ENCODE measurements around the gene PRKCB. TPM values are rescaled to one million over a fixed set of nuclear protein-coding genes. Genes with fewer than 3 reads are reported as not detected.

The PRKCB gene
- total RNA-seq, 1 donor from 2014 or later: 28.7 TPM

GRCh38 chr16:23945243-23945642 lies 109.5 kb downstream of the PRKCB start:
- H3K9me3 Mint-ChIP-seq (ENCODE audit: unreplicated experiment): no peaks in the 10 kb centered on the region
- no peak overlapping the region for H3K27ac Mint-ChIP-seq (ENCODE audit: unreplicated experiment)
- no peak overlapping the region for H3K4me3 Mint-ChIP-seq (ENCODE audit: unreplicated experiment)
- TF ChIP-seq CTCF (IDR thresholded peaks at IDR 0.05; ENCODE audit: unreplicated experiment): no peak
- no peak for DNase-seq (ENCODE audit: low spot score)
- peaks cover 2% of the 10 kb centered on the region for H3K4me1 Mint-ChIP-seq (ENCODE audit: unreplicated experiment)
- H3K27me3 Mint-ChIP-seq (ENCODE audit: unreplicated experiment): no peaks in the 10 kb centered on the region
- no peaks in the 10 kb centered on the region for H3K36me3 Mint-ChIP-seq (ENCODE audit: low read depth, unreplicated experiment)

GRCh38 chr16:23947838-23948237 lies 112.1 kb downstream of the PRKCB start:
- no peaks in the 10 kb centered on the region for H3K36me3 Mint-ChIP-seq (ENCODE audit: low read depth, unreplicated experiment)
- no peak overlapping the region for H3K4me3 Mint-ChIP-seq (ENCODE audit: unreplicated experiment)
- H3K9me3 Mint-ChIP-seq (ENCODE audit: unreplicated experiment): no peaks in the 10 kb centered on the region
- H3K27me3 Mint-ChIP-seq (ENCODE audit: unreplicated experiment): no peaks in the 10 kb centered on the region
- no peak for TF ChIP-seq CTCF (IDR thresholded peaks at IDR 0.05; ENCODE audit: unreplicated experiment)
- peaks cover 21% of the 10 kb centered on the region for H3K4me1 Mint-ChIP-seq (ENCODE audit: unreplicated experiment)
- no peak for DNase-seq (ENCODE audit: low spot score)
- no peak overlapping the region for H3K27ac Mint-ChIP-seq (ENCODE audit: unreplicated experiment)

- H3K4me1 Mint-ChIP-seq (ENCODE audit: unreplicated experiment): peaks cover 25% of the 10 kb centered on the region
- no peaks in the 10 kb centered on the region for H3K36me3 Mint-ChIP-seq (ENCODE audit: low read depth, unreplicated experiment)
- no peak overlapping the region for H3K27ac Mint-ChIP-seq (ENCODE audit: unreplicated experiment)
- no peaks in the 10 kb centered on the region for H3K9me3 Mint-ChIP-seq (ENCODE audit: unreplicated experiment)
- DNase-seq (ENCODE audit: low spot score): no peak
- H3K27me3 Mint-ChIP-seq (ENCODE audit: unreplicated experiment): no peaks in the 10 kb centered on the region
- no peak overlapping the region for H3K4me3 Mint-ChIP-seq (ENCODE audit: unreplicated experiment)
- TF ChIP-seq CTCF (IDR thresholded peaks at IDR 0.05; ENCODE audit: unreplicated experiment): no peak
Measured at GRCh38 chr16:23948949-23949411, 113.2 kb downstream of the PRKCB start.

- Mint-ChIP-seq H3K27me3 (ENCODE audit: unreplicated experiment) (no peaks in the 10 kb centered on the region), H3K4me1 (ENCODE audit: unreplicated experiment) (peaks cover 25% of the 10 kb centered on the region), H3K4me3 (ENCODE audit: unreplicated experiment) (no peak overlapping the region), H3K9me3 (ENCODE audit: unreplicated experiment) (no peaks in the 10 kb centered on the region), H3K36me3 (ENCODE audit: low read depth, unreplicated experiment) (no peaks in the 10 kb centered on the region), H3K27ac (ENCODE audit: unreplicated experiment) (no peak overlapping the region)
- no peak for DNase-seq (ENCODE audit: low spot score)
- TF ChIP-seq CTCF (IDR thresholded peaks at IDR 0.05; ENCODE audit: unreplicated experiment): no peak
Measured at GRCh38 chr16:23949630-23950290, 114.0 kb downstream of the PRKCB start.

- no peak for TF ChIP-seq CTCF (IDR thresholded peaks at IDR 0.05; ENCODE audit: unreplicated experiment)
- no peaks in the 10 kb centered on the region for H3K36me3 Mint-ChIP-seq (ENCODE audit: low read depth, unreplicated experiment)
- peaks cover 25% of the 10 kb centered on the region for H3K4me1 Mint-ChIP-seq (ENCODE audit: unreplicated experiment)
- DNase-seq (ENCODE audit: low spot score): no peak
- H3K9me3 Mint-ChIP-seq (ENCODE audit: unreplicated experiment): no peaks in the 10 kb centered on the region
- no peak overlapping the region for H3K4me3 Mint-ChIP-seq (ENCODE audit: unreplicated experiment)
- no peak overlapping the region for H3K27ac Mint-ChIP-seq (ENCODE audit: unreplicated experiment)
- H3K27me3 Mint-ChIP-seq (ENCODE audit: unreplicated experiment): no peaks in the 10 kb centered on the region
Measured at GRCh38 chr16:23950291-23950894, 114.6 kb downstream of the PRKCB start.
